H1 (cell line): ENCODE results near the gene FAM219A. TPM values are rescaled to one million over a fixed set of nuclear protein-coding genes. Genes with fewer than 3 reads are reported as not detected.

Experiments used
- JUND ChIP-seq: IDR thresholded peaks from 2 replicates; pipeline ENCODE4 v1.6.1; 2011; ENCODE audit warnings: mild to moderate bottlenecking, improper control_type of control experiment, low read length
- RFX5 ChIP-seq: IDR thresholded peaks from 2 replicates; pipeline ENCODE4 v1.6.1; 2011; ENCODE audit warnings: low read depth, low read length, improper control_type of control experiment, borderline replicate concordance
- TEAD4 ChIP-seq: IDR thresholded peaks from 2 replicates; pipeline ENCODE4 v1.6.1; 2012; ENCODE audit warnings: low read depth, low read length, inconsistent platforms, mixed read lengths
- YY1 ChIP-seq: IDR thresholded peaks from 2 replicates; pipeline ENCODE4 v1.6.1; 2011; ENCODE audit warnings: low read depth, mild to moderate bottlenecking, low read length
- polyA plus RNA-seq, 7 experiments: library from polyadenylated mRNA; depleted of rRNA in 3 of 7; stranded (reverse) in 5 of 7; unstranded in 2 of 7; fragments of >200 nt in 5 of 7; fragments of 200-250 nt in 2 of 7; gene quantifications; 1 replicate in 5 of 7; 2 replicates in 1 of 7; 4 replicates in 1 of 7; pipeline versions ENCODE4 v1.2.1 to v1.2.3, GENCODE V29; 2011 to 2013; ENCODE audit warnings: missing spikeins in 2 of 7, mixed read lengths in 2 of 7
- total RNA-seq: library from RNA; stranded (reverse); fragmentation: NEBNext Ultra II Directional; extraction: Animal tissue kit (Norgen Biotek cat#: 25700); gene quantifications from 2 replicates; pipeline ENCODE4 v1.2.1, GENCODE V29; 2021

FAM219A gene
- total and polyA plus RNA-seq, 2 of the 8 experiments (the other 6 are each of a cell fraction or from before 2014, with no cell fraction given): 7.7 to 10.4 TPM

GRCh38 chr9:34463098-34463900 is 4.9 kb upstream of the FAM219A start (continued):
- TF ChIP-seq JUND: no peak
- TF ChIP-seq TEAD4: no peak
- no peak for TF ChIP-seq RFX5
- no peak for TF ChIP-seq YY1
